Hematopoietic multipotent progenitor cell treated with erythropoietin and hydrocortisone succinate and interleukin-3 and kit ligand, for 15 days (in vitro differentiated cells): ENCODE measurements around the gene HLA-G.

Experiments used
- DNase-seq: peaks from one replicate; pipeline ENCODE4 v3.0.0-alpha.2; 2015; ENCODE audit warnings: low spot score

HLA-G gene

GRCh38 chr6:29818892-29819291 is 8.7 kb upstream of the HLA-G start:
- DNase-seq, result no peak

- DNase-seq, result no peak
Observed at GRCh38 chr6:29824144-29824543, 3.5 kb upstream of the HLA-G start.

- DNase-seq, result no peak
Observed at GRCh38 chr6:29825848-29826247, 1.8 kb upstream of the HLA-G start.

GRCh38 chr6:29826271-29826670 is 1.4 kb upstream of the HLA-G start:
- no peak for DNase-seq

- DNase-seq, result no peak
Observed at GRCh38 chr6:29828471-29828797, 809 bp downstream of the HLA-G start.

GRCh38 chr6:29829766-29830165 is 2.1 kb downstream of the HLA-G start:
- DNase-seq, result no peak

DNA sequence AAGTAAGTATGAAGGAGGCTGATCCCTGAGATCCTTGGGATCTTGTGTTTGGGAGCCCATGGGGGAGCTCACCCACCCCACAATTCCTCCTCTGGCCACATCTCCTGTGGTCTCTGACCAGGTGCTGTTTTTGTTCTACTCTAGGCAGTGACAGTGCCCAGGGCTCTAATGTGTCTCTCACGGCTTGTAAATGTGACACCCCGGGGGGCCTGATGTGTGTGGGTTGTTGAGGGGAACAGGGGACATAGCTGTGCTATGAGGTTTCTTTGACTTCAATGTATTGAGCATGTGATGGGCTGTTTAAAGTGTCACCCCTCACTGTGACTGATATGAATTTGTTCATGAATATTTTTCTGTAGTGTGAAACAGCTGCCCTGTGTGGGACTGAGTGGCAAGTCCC is 2.8 kb downstream of the HLA-G start:
- no peak for DNase-seq

DNA sequence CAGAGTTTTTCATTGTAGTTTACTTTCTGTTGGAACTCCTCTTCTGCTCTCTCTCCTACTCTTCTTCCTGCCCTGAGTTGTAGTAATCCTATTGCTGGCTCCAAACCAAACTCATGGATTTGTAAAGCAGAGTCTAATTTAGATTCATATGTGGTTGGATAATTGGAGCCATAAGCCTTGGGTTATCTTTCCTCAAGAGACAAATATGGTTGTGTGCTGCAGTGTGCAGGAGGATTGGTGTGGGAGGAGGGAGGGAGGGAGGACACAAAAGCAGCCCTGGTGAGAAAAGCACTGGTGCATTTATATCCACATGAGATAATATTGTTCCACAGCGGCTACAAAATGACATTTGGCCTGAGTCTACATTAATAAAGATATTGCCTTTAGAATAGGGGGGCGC is 4.2 kb downstream of the HLA-G start:
- DNase-seq, result no peak

DNA sequence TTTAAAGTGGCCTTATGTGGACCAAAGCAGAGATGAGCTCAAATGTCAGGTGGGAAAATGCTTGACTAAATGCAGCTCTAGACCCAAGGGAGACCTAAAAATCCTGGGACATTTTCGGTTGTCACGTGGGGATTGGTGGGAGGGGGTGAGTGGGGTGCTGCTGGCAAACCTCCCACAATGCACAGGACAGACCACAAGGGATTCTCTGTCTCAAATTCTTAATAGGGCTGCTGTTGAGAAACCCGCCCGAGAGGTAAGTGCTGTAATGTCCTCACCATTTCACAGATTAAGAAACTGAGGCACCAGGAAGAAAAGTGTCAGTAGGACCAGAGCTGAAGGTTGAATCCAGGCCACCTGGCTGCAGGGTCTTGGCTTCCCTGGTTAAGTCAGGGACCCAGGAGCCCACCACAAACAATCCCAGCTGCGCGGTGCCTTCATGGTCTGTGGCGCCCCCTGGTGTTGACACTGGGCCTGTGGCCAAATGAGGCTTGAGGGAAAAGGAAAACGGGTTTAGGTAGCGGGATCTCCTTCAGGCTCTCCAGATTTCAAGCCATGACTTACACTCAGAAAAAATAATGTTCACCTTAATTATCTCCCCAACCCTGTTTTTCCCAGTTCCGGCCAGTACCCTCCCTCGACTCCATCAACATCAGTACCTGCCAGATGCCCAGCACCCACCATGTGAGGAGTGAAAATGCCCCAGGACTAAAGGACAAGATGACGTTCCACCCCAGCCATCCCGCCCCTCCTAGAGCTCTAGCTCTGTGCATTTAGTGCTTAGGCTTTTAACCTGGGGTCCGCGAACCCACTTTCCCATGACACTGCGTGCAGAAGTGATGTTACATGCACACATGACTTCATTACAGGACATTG is 7.2 kb downstream of the HLA-G start:
- DNase-seq, result peak; percentile 40

DNA sequence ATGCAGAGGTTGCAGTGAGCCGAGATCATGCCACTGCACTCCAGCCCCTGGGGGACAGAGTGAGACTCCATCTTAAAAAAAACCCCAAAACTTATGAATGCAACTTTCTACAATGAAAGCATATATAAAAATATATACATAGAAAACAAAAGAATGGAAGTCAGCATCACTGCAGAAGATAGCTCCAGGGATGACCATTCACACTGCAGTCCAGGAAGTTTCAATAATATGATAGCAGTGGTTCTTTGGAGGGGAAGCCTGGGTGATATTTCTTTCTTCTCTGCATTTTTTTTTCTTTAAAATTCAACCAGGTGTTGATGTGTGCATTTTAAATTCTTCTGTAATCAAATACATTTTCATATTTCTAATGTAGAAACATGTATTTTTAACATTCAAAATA is 12.3 kb downstream of the HLA-G start:
- DNase-seq, result no peak

DNA sequence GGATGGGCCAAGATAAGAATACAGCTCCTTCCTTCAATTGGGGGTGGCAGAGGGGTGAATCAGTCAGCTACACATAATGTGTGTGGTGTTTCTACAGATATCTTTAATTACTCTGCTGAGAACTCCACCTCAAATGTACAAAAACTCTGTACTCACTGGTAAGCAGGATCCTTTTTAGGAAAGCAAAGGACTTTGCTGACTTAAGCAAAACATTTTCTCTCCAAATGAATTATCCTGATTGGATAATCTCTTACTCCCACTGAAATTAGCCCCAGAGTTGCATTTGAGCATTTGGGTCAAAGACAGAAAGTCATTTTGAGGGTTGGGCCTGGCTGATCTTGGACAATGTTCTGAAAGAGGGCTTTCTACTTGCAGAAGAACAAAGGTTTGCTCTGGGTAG is 13.4 kb downstream of the HLA-G start:
- no peak for DNase-seq

DNA sequence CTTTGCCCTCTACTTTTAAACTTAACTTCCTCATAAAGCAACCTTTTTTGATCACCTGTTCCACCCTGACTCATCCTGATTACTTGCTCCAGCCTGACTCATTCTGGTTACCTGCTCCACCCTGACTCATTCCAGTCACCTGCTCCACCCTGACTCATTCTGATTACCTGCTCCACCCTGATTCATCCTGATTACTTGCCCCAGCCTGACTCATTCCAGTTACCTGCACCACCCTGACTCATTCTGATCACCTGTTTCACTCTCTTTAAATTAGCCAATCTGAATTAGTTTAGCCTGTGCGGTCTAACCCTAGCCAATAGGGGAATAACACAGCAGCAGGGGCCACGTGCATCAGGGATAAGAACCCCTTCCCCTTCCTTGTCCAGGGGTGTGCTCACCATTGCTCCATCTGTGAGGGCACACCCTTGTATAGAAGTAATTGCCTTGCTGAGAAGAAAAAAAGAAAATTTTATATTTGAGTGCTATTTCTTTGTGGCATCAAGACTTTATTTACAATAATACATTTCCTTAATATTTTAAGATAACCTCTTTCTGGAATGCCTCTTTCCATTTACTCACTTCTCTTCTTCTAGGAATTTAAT is 17.9 kb downstream of the HLA-G start:
- DNase-seq, result no peak

GRCh38 chr6:29847871-29848630 is 20.4 kb downstream of the HLA-G start:
- peak; percentile 77 for DNase-seq

DNA sequence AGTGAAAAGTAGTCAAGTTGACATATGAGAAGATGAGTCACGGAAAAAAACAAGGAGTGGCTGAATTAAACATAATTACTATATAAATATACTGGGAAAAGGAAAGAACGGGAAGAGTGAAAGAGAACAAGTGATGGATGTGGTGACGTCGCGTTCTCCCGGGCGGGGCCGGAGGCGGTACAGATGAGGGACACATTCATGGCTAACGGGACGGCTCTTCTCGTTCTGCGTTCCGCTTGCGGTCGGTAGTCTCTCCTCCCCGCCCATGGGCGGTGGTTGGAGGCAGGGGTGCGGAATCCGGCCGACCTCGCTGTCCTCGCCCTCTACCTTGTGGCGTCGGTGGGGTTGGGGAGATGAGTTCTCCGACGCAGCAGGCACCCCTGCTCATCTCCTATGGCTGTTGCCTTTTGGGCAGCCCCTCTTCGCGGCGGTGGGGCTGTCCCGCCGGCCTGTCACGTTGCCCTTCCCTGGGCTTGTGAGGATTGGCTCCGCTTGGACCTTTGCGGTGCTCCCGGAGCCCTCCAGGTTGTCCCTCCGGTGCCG is 22.5 kb downstream of the HLA-G start:
- no peak for DNase-seq

DNA sequence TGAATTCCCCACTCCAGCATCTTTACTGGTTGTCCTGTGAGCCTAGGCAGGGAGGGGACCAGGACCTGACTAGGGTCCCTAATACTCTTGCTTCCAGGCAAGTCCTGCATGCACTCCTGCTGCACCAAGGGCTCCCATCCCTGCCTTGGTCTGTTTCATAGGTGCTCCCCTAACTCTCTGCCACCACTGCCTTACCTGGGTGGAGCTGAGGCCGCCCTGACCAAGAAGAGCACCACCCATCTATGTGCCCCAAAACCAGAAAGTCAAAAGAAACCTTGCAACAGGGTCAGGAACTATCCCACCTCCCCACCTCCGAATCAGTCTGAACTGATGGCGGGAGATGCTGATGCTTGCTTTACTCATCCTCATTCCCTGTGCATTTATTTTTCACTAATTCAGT is 23.6 kb downstream of the HLA-G start:
- DNase-seq, result no peak

- no peak for DNase-seq
Observed at GRCh38 chr6:29853245-29853644, 25.6 kb downstream of the HLA-G start.

GRCh38 chr6:29858006-29858405 is 30.4 kb downstream of the HLA-G start:
- DNase-seq, result no peak

DNA sequence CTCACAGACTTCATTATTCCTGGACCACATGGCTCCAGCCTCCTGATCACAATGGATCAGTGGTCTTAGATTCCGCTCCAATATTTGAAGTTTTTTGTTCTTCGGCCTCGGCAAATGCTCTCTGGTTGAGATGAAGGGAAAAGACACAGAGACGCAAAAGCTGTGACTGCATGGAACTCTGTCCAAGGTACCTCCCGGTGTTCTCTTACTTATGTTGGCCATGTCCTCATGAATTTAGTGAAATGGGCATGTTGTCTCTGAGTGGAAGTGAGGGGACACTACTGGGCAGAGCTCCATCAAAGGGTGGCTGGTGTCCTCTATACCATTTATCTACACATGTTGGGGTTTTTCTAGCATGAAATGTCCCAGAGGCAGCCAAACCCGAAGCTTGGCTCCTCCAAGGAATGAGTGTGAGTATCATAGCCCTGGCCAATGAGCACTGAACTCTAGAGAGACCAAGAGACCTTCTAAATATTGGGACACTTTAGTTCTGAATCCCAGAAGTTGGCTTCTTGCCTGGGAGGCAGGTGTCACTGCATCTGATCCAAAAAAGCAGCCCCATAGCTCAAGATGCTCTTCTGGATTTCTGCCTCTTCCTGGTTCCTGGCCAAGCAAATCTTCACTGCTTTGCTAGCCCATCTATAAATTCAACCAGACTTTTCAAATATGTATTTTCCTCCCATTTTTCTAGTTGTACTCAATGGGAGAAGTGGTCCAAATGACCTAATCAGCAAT is 34.1 kb downstream of the HLA-G start:
- no peak for DNase-seq

GRCh38 chr6:29864037-29864810 is 36.6 kb downstream of the HLA-G start:
- no peak for DNase-seq

DNA sequence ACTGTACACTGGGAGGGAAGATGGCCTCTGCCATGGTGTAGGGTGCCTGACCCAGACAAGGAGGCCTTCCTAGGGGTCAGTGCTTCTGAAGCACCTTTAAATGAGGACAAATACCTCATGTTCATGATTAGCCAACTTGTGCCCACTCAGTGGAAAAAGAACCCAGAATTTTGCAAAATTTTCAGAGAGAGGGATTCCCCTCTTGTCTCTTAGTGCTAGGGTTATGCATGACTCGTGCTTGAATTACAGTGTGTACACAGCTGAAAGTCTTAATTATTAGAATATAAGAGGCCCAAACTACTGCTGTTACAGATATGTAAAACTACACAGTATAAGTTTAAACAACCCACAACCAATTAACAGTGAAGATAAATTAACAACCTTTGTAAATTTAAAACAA is 38.0 kb downstream of the HLA-G start:
- DNase-seq, result no peak

DNA sequence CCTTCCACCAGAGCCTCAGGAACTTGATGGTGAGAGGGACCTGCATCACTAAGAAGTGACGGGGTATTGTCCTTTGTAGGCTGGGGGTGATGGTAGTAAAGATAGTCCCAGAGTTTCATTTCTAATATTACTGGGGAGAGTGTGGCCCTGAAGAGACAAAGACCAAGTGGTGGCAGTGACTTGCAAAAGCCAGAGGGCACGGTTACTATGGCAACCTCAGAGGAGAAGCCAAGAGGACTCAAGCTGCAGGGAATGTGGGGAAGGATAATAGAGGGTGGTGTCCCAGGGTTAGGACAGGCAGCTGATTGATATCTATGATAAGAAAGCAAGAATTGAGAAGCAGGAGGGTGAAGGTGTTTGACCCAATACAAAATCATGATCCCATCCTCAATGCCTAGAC is 42.5 kb downstream of the HLA-G start:
- no peak for DNase-seq
